K562 (cell line): ENCODE data around the gene PPP2R5A. TPM values are rescaled to one million over a fixed set of nuclear protein-coding genes. Genes with fewer than 3 reads are reported as not detected.

ENCODE experiments used
- BCOR ChIP-seq: fragments of 450-650 bp; IDR thresholded peaks from 2 replicates; pipeline ENCODE4 v1.6.1; 2016
- CBFB ChIP-seq: sonication (generic); formaldehyde crosslinking; IDR thresholded peaks from 2 replicates; pipeline ENCODE4 v1.4.0; 2020; ENCODE audit warnings: mild to moderate bottlenecking, missing genetic modification reagents
- CGGBP1 ChIP-seq: fragments of 250-450 bp; sonication (Bioruptor Pico); IDR thresholded peaks from 2 replicates; pipeline ENCODE4 v1.9.0; 2021; ENCODE audit warnings: mild to moderate bottlenecking
- DLX4 ChIP-seq: fragments of 250-450 bp; sonication (Bioruptor Pico); IDR thresholded peaks from 2 replicates; pipeline ENCODE4 v1.6.1; 2021; ENCODE audit warnings: mild to moderate bottlenecking
- FOXP4 ChIP-seq: sonication (generic); formaldehyde crosslinking; IDR thresholded peaks from 2 replicates; pipeline ENCODE4 v1.8.0; 2022; ENCODE audit warnings: mild to moderate bottlenecking, missing genetic modification reagents, borderline replicate concordance
- MXD1 ChIP-seq: fragments of 250-450 bp; sonication (Bioruptor Pico); IDR thresholded peaks from 2 replicates; pipeline ENCODE4 v1.8.0; 2021; ENCODE audit warnings: borderline replicate concordance, mild to moderate bottlenecking, moderate library complexity; ENCODE audit not compliant: poor library complexity, severe bottlenecking
- NELFE ChIP-seq: IDR thresholded peaks from 2 replicates; pipeline ENCODE4 v1.6.1; 2011; ENCODE audit warnings: mild to moderate bottlenecking; ENCODE audit not compliant: insufficient read depth, insufficient read length
- NFYB ChIP-seq: IDR thresholded peaks from 2 replicates; pipeline ENCODE4 v1.6.1; 2011; ENCODE audit warnings: mild to moderate bottlenecking, moderate library complexity; ENCODE audit not compliant: insufficient read length; ENCODE audit errors: extremely low read depth
- POLR2AphosphoS2 ChIP-seq: IDR thresholded peaks from 2 replicates; pipeline ENCODE4 v1.6.1; 2012; ENCODE audit warnings: low read length, improper control_type of control experiment
- RFX1 ChIP-seq: fragments of 450-650 bp; IDR thresholded peaks from 2 replicates; pipeline ENCODE4 v1.6.1; 2016; ENCODE audit warnings: mild to moderate bottlenecking, moderate library complexity
- SIN3A ChIP-seq, 2 experiments: fragments of 150-350 bp in 1 of 2; IDR thresholded peaks; 2 replicates each; pipeline ENCODE4 v1.6.1; 2011 to 2016; ENCODE audit warnings: borderline replicate concordance in 2 of 2, low read depth in 2 of 2, low read length in 2 of 2, mild to moderate bottlenecking in 2 of 2, moderate library complexity in 2 of 2; ENCODE audit not compliant: control insufficient read depth in 1 of 2
- ZEB2 ChIP-seq: fragments of 450-650 bp; IDR thresholded peaks from 2 replicates; pipeline ENCODE4 v1.6.1; 2016
- ZKSCAN1 ChIP-seq: fragments of 150-350 bp; IDR thresholded peaks from 2 replicates; pipeline ENCODE4 v1.6.1; 2016; ENCODE audit warnings: low read depth, low read length
- ZNF282 ChIP-seq: sonication (generic); formaldehyde crosslinking; IDR thresholded peaks from 2 replicates; pipeline ENCODE4 v1.8.1; 2023; ENCODE audit warnings: missing genetic modification reagents
- ZNF592 ChIP-seq: fragments of 450-650 bp; IDR thresholded peaks from 2 replicates; pipeline ENCODE4 v1.6.1; 2017; ENCODE audit warnings: antibody characterized with exemption, mild to moderate bottlenecking
- ZNF75A ChIP-seq: fragments of 450-650 bp; formaldehyde crosslinking; IDR thresholded peaks from 2 replicates; pipeline ENCODE4 v1.4.0; 2020; ENCODE audit warnings: mild to moderate bottlenecking
- polyA plus RNA-seq, 8 experiments: library from polyadenylated mRNA; depleted of rRNA in 4 of 8; stranded (reverse) in 5 of 8; unstranded in 3 of 8; fragments of >200 nt; fragmentation: Nextera tagmentation in 2 of 8; fragmentation: Illumina TruSeq in 1 of 8; extraction: Ambion mirVana in 2 of 8; extraction: Trizol in 1 of 8; gene quantifications; 2 replicates each; pipeline versions ENCODE4 v1.2.1 to v1.2.3, GENCODE V29; 2011 to 2014; ENCODE audit warnings: inconsistent platforms in 1 of 8, missing spikeins in 1 of 8
- total RNA-seq, 7 experiments: library from RNA; depleted of rRNA in 6 of 7; stranded (reverse); fragments of >200 nt in 6 of 7; fragmentation: Illumina TruSeq in 2 of 7; extraction: Trizol in 2 of 7; gene quantifications; 2 replicates each; pipeline versions ENCODE4 v1.2.1 to v1.2.3, GENCODE V29; 2011 to 2021; ENCODE audit warnings: low replicate concordance in 1 of 7

The PPP2R5A gene
- total and polyA plus RNA-seq, 9 of the 15 experiments (the other 6 are each of a cell fraction or from before 2014, with no cell fraction given), result 26.9 to 106 (median 64.3) TPM

GRCh38 chr1:212238552-212238951 is 46.7 kb upstream of the PPP2R5A start (continued):
- TF ChIP-seq ZKSCAN1 (no peak), POLR2AphosphoS2 (no peak), BCOR (no peak), CGGBP1 (no peak), FOXP4 (CRISPR knock-in tag) (no peak), ZNF75A (no peak), ZNF592 (no peak; the same call in 1 of the 2 replicates), SIN3A (IDR thresholded peaks at IDR 0.05; ENCODE audit: borderline replicate concordance in 2 of 2, control insufficient read depth in 1 of 2, low read depth in 2 of 2, low read length in 2 of 2) (no peak), DLX4 (CRISPR knock-in tag) (no peak), CBFB (CRISPR knock-in tag) (no peak), ZEB2 (no peak), NELFE (no peak), ZNF282 (CRISPR knock-in tag) (no peak), MXD1 (CRISPR knock-in tag) (no peak), RFX1 (no peak), NFYB (no peak)
